GM18507 (cell line): Measurements from ENCODE around the gene ARHGAP1.

Experiments used
- DNase-seq: peaks from one replicate; pipeline ENCODE4 v3.0.0; 2011; ENCODE audit warnings: low read depth; ENCODE audit not compliant: insufficient read length; ENCODE audit errors: extremely low spot score
- FAIRE-seq: peaks from 2 replicates; lab custom pipeline; 2011; peaks lifted over from hg19 to GRCh38; lab: Jason Lieb, UNC

The ARHGAP1 gene

GRCh38 chr11:46700241-46701077 lies at the start of gene ARHGAP1, which contains the start of gene ZNF408:
Gene ARHGAP1, minus strand, starts transcription at chr11:46700619. Its CDS starts 4,512 bp downstream, at chr11:46696107.
Gene ZNF408, plus strand, starts transcription at chr11:46701031. Its CDS starts 17 bp downstream, at chr11:46701048.
- peak; percentile 91 for DNase-seq
- FAIRE-seq = peak; percentile 98

- DNase-seq (no peak), FAIRE-seq (no peak)
Measured at GRCh38 chr11:46747150-46747549, 46.7 kb upstream of the ARHGAP1 start.

- DNase-seq (no peak), FAIRE-seq (no peak)
Measured at GRCh38 chr11:46745995-46746394, 45.6 kb upstream of the ARHGAP1 start.

GRCh38 chr11:46745328-46745727 lies 44.9 kb upstream of the ARHGAP1 start:
- no peak for DNase-seq
- no peak for FAIRE-seq

GRCh38 chr11:46743693-46744339 lies 43.4 kb upstream of the ARHGAP1 start:
- no peak for DNase-seq
- FAIRE-seq = no peak

- no peak for DNase-seq
- FAIRE-seq = no peak
Measured at GRCh38 chr11:46743043-46743442, 42.6 kb upstream of the ARHGAP1 start.

- FAIRE-seq (no peak), DNase-seq (no peak)
Measured at GRCh38 chr11:46741600-46742484, 41.4 kb upstream of the ARHGAP1 start.

- DNase-seq (no peak), FAIRE-seq (no peak)
Measured at GRCh38 chr11:46738887-46739286, 38.5 kb upstream of the ARHGAP1 start.

- FAIRE-seq (no peak), DNase-seq (no peak)
Measured at GRCh38 chr11:46737699-46738098, 37.3 kb upstream of the ARHGAP1 start.

GRCh38 chr11:46736615-46737014 lies 36.2 kb upstream of the ARHGAP1 start:
- DNase-seq (no peak), FAIRE-seq (no peak)

- no peak for DNase-seq
- no peak for FAIRE-seq
Measured at GRCh38 chr11:46736146-46736545, 35.7 kb upstream of the ARHGAP1 start.

GRCh38 chr11:46733234-46733633 lies 32.8 kb upstream of the ARHGAP1 start:
- FAIRE-seq (no peak), DNase-seq (no peak)

- FAIRE-seq = no peak
Measured at GRCh38 chr11:46731545-46731944, 31.1 kb upstream of the ARHGAP1 start.

GRCh38 chr11:46729110-46730027 lies 28.9 kb upstream of the ARHGAP1 start:
- FAIRE-seq (no peak), DNase-seq (no peak)

More at GRCh38 chr11:46731545-46731944, 31.1 kb upstream of the ARHGAP1 start:
- no peak for DNase-seq

- no peak for FAIRE-seq
- no peak for DNase-seq
Measured at GRCh38 chr11:46728659-46729040, 28.2 kb upstream of the ARHGAP1 start.

GRCh38 chr11:46727952-46728658 lies 27.7 kb upstream of the ARHGAP1 start:
- FAIRE-seq (no peak), DNase-seq (no peak)

GRCh38 chr11:46726206-46726862 lies 25.9 kb upstream of the ARHGAP1 start:
- DNase-seq = no peak
- FAIRE-seq = no peak
